ENCODE data around the gene PLD1.

The PLD1 gene

GRCh38 chr3:171838218-171838720, 28.0 kb upstream of the PLD1 start:
- no peak for DNase-seq

- DNase-seq = no peak
These were observed 27.4 kb upstream of the PLD1 start for GRCh38 chr3:171837698-171838097.

GRCh38 chr3:171836855-171837254, 26.6 kb upstream of the PLD1 start:
- DNase-seq = no peak

- DNase-seq = no peak
These were observed 25.3 kb upstream of the PLD1 start for GRCh38 chr3:171835613-171836012.

- no peak for DNase-seq
These were observed 24.8 kb upstream of the PLD1 start for GRCh38 chr3:171835116-171835515.

- no peak for DNase-seq
These were observed 24.1 kb upstream of the PLD1 start for GRCh38 chr3:171834461-171834801.

GRCh38 chr3:171833789-171834460, 23.6 kb upstream of the PLD1 start:
- DNase-seq = peak; percentile 18

GRCh38 chr3:171832989-171833388, 22.7 kb upstream of the PLD1 start:
- DNase-seq = no peak

GRCh38 chr3:171831936-171832335, 21.7 kb upstream of the PLD1 start:
- no peak for DNase-seq

GRCh38 chr3:171830518-171830875, 20.2 kb upstream of the PLD1 start:
- no peak for DNase-seq

- no peak for DNase-seq
These were observed 19.7 kb upstream of the PLD1 start for GRCh38 chr3:171829841-171830517.

GRCh38 chr3:171828902-171829770, 18.9 kb upstream of the PLD1 start:
- DNase-seq = no peak

- no peak for DNase-seq
These were observed 17.7 kb upstream of the PLD1 start for GRCh38 chr3:171827836-171828458.

- DNase-seq = no peak
These were observed 17.1 kb upstream of the PLD1 start for GRCh38 chr3:171827385-171827784.

GRCh38 chr3:171825222-171825828, 15.0 kb upstream of the PLD1 start:
- DNase-seq = no peak

- DNase-seq = no peak
These were observed 14.5 kb upstream of the PLD1 start for GRCh38 chr3:171824824-171825221.

- no peak for DNase-seq
These were observed 13.8 kb upstream of the PLD1 start for GRCh38 chr3:171824116-171824515.

GRCh38 chr3:171822431-171823106, 12.3 kb upstream of the PLD1 start:
- no peak for DNase-seq

- DNase-seq = no peak
These were observed 11.6 kb upstream of the PLD1 start for GRCh38 chr3:171821778-171822358.

- no peak for DNase-seq
These were observed 10.8 kb upstream of the PLD1 start for GRCh38 chr3:171821044-171821443.

- DNase-seq = no peak
These were observed 7.0 kb upstream of the PLD1 start for GRCh38 chr3:171817074-171817800.

Data from NCI-H1694 treated with DMSO at 0.1 percent for 48 hours (cell line).